ENCODE measurements around the gene ANXA6.

The ANXA6 gene

GRCh38 chr5:151060742-151061141, 96.8 kb downstream of the ANXA6 start:
- no peak for DNase-seq

- DNase-seq, result no peak
Measured at GRCh38 chr5:151058891-151059489, 98.6 kb downstream of the ANXA6 start.

DNA sequence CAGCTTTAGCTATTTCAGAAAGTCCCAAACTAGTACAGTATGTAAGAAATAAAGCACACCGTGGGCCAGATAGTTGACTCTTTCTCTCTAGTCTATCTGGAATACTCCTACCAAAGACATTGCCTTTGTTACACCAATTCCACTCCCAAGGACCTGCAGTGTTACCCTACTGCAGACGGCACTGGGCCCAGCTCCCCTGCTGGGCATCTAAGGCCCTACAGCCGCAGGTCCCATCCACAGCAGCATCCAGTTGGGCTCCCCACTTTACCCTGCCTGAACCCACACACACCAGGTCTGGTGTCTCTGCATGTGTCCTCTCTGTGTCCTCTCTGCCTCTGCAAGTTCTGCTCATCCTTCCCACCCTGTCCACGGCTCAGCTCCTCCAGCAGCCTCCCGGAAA, 99.3 kb downstream of the ANXA6 start:
- DNase-seq, result no peak

- DNase-seq, result no peak
Measured at GRCh38 chr5:151056379-151057325, 100.9 kb downstream of the ANXA6 start.

- no peak for DNase-seq
Measured at GRCh38 chr5:151055336-151055735, 102.2 kb downstream of the ANXA6 start.

DNA sequence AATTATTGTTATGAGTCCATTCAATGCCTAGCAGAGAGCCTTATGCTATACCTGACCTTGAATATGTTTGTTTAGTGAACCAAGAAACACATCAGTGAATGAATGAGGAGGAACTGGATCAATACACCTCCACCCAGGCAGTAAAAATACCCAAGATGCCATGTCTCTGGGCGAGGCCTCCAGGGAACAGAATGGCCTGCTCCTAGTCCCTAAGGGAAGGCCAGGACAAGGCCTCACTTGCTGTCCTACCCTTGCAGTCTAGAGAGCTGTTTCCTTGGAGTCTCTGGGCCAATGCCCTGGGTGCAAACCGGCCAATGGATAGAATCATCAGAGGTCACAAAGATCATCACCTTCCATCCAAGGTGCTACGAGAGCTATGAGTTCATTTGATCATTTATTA, 102.9 kb downstream of the ANXA6 start:
- no peak for DNase-seq

DNA sequence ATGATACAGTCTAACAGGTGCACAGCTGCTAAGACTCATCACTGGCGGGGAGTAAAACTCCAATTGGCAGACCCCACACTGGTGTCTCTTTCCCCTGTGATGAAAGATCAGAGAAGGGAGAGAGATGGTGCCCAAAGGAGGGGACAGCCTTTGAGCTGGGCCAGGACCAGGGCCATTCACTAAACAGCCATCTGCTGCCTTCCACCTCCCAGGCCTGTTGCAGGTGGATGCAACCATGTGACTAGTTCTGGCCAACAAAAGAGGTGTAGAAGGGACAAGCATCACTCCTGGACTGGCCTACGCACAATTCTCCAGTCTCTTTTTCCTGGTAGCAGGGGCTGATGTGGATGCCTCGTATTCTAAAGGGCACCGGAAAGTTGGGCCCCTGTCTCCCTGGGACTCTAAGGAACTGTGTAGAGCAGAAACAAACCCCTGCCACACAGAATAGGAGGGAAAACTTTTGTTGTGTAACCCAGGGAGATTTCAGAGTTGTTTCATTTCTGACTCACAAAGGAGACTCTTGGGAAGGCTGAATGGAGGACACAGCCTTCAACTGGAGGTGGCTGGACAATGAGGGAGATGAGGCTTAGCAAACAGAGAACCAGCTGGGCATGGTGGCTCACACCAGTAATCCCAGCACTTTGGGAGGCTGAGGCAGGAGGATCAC, 103.7 kb downstream of the ANXA6 start:
- DNase-seq, result no peak

DNA sequence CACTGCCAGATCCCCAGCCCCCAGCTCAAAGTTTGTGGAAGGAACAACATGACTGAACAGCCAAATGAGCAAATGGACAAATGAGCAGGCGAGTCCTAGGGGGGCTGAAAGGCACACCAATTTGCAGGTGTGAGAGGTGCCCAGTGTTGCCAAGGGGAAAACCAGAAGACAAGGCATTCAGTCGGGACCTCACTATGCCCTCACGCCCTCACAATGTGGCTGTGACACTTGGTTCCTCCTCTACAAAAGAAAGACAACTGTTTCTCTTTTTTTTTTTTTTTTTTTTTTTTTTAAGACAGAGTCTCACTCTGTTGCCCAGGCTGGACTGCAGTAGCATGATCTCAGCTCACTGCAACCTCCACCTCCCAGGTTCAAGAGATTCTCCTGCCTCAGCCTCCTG, 104.7 kb downstream of the ANXA6 start:
- DNase-seq, result no peak

GRCh38 chr5:151051931-151052608, 105.5 kb downstream of the ANXA6 start:
- DNase-seq, result no peak

DNA sequence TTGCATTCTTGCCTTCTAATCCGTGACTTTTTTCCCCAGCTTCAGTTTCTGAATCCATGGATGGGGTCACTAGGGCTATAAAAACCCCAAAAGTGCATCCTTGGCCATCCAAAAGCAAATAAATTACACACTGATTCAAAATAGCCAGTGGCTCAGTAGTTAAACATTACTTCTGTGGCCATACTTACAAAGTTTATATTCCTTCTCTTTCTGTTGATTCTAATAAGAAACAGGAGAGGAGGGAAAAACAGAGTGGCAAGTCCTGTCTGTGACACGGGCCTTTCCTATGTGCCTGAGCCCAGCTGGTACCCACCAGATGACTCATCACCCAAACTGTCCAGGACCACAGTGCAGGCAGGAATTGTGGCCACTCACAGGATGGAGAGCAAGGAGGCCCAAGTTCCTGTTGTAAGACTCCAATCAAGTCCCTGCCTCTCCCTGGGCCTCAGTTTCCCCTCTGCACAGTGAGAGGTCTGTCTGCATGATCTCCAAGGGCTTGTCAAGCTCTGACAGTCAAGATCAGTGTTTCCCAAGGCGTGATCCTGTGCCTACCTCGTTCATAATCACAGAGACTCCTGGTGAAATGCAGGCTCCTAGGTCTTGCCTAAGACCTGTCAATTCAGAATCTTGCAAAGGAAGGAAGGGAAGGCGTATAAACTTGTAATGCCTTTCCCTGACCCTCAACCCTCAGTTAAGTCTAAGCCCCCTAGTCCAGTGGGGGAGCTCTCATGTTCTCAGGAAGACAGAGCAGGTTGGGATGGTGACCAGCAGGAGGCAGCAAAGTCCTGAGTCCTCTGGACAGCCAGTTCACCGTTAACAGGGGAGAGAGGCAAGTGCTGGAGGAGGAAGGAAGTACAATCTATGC, 106.3 kb downstream of the ANXA6 start:
- peak; percentile 78 to 80 for DNase-seq
